Suprapubic skin (tissue), 3 donors: ENCODE measurements around the gene KMT2C.

Experiments used
- CTCF ChIP-seq, 2 donors: fragments of 200-600 bp in 1 of 2; fragments of 450-650 bp in 1 of 2; sonication (generic) in 1 of 2; IDR thresholded peaks; one replicate each; pipeline ENCODE4 v1.5.1; 2016 to 2019; ENCODE audit warnings: antibody characterized with exemption in 2 of 2, mild to moderate bottlenecking in 1 of 2, moderate library complexity in 1 of 2
- EP300 ChIP-seq: sonication (generic); formaldehyde crosslinking; IDR thresholded peaks from one replicate; pipeline ENCODE4 v1.6.1; 2017; ENCODE audit warnings: antibody characterized with exemption
- POLR2A ChIP-seq, 2 donors: fragments of 450-650 bp; IDR thresholded peaks; one replicate each; pipeline ENCODE4 v1.6.1; 2017; ENCODE audit warnings: antibody characterized with exemption in 2 of 2, mild to moderate bottlenecking in 2 of 2, moderate library complexity in 2 of 2

- TF ChIP-seq CTCF (IDR thresholded peaks at IDR 0.05): no peak
- no peak for TF ChIP-seq POLR2A (IDR thresholded peaks at IDR 0.05)
- no peak for TF ChIP-seq EP300
Observed at GRCh38 chr7:152419473-152420429, 16.1 kb downstream of the KMT2C start.
